Measurements from ENCODE around the gene FN3KRP.

GRCh38 chr17:82690786-82691489 is 25.6 kb upstream of the FN3KRP start:
- TF ChIP-seq CTCF (IDR thresholded peaks at IDR 0.05) (no peak), POLR2A (IDR thresholded peaks at IDR 0.05) (no peak)

Measured in ovary (tissue), 3 donors.